A673 (cell line): Measurements from ENCODE around the gene PLD1. TPM values are rescaled to one million over a fixed set of nuclear protein-coding genes. Genes with fewer than 3 reads are reported as not detected.

Source experiments
- BruUV-seq: library from RNA; stranded (reverse); fragments of 400-500 nt; replicated peaks from 2 replicates; lab custom pipeline; 2021; lab: Mats Ljungman, UMichigan
- CTCF ChIA-PET: fragments of 300-600 bp; sonication (Branson Sonifier 250); formaldehyde crosslinking; loops from one replicate; lab custom pipeline; 2022; ENCODE audit warnings: antibody characterized with exemption; lab: Charles Lee
- POLR2A ChIA-PET: fragments of 300-600 bp; sonication (Branson Sonifier 250); formaldehyde crosslinking; loops from one replicate; lab custom pipeline; 2022; ENCODE audit warnings: antibody characterized with exemption; ENCODE audit not compliant: low non-redundant PET; lab: Charles Lee
- DNase-seq: peaks from one replicate; pipeline ENCODE4 v3.0.0-alpha.2; 2015; ENCODE audit warnings: low spot score
- H3K27ac ChIP-seq: fragments of 200-600 bp; sonication (generic); 2 replicates; pipeline ENCODE4 v1.5.1; 2016; ENCODE audit warnings: mixed run types, low read depth, mild to moderate bottlenecking, mixed read lengths, antibody characterized with exemption, low read length; ENCODE audit not compliant: poor library complexity, severe bottlenecking
- H3K27me3 ChIP-seq: fragments of 200-600 bp; sonication (generic); replicated peaks from 2 replicates; pipeline ENCODE4 v1.6.1; 2017; ENCODE audit warnings: mixed run types, low read depth, mild to moderate bottlenecking, mixed read lengths, antibody characterized with exemption, low read length; ENCODE audit not compliant: insufficient read depth, poor library complexity
- H3K36me3 ChIP-seq: fragments of 200-600 bp; sonication (generic); 2 replicates; pipeline ENCODE4 v1.6.1; 2016; ENCODE audit warnings: mixed run types, mild to moderate bottlenecking, mixed read lengths, antibody characterized with exemption, low read length; ENCODE audit not compliant: insufficient read depth, poor library complexity, severe bottlenecking
- H3K4me1 ChIP-seq: fragments of 200-600 bp; sonication (generic); 2 replicates; pipeline ENCODE4 v1.6.1; 2017; ENCODE audit warnings: mixed run types, mild to moderate bottlenecking, mixed read lengths, antibody characterized with exemption, low read length; ENCODE audit not compliant: insufficient read depth, poor library complexity, severe bottlenecking
- H3K4me3 ChIP-seq: fragments of 200-600 bp; sonication (generic); 2 replicates; pipeline ENCODE4 v1.5.1; 2016; ENCODE audit warnings: low read depth, mixed run types, mild to moderate bottlenecking, mixed read lengths, low read length; ENCODE audit not compliant: poor library complexity, severe bottlenecking
- H3K9me3 ChIP-seq: fragments of 200-600 bp; sonication (generic); 2 replicates; pipeline ENCODE4 v1.6.1; 2016; ENCODE audit warnings: mixed run types, low read depth, mild to moderate bottlenecking, mixed read lengths, antibody characterized with exemption, low read length; ENCODE audit not compliant: poor library complexity, severe bottlenecking
- CTCF ChIP-seq: fragments of 300-800, 200-600 bp; sonication (generic); conservative IDR thresholded peaks from 2 replicates; pipeline ENCODE4 v1.5.1; 2017; ENCODE audit warnings: low read depth, mild to moderate bottlenecking, antibody characterized with exemption, low read length, moderate library complexity, mixed read lengths
- EZH2 ChIP-seq: fragments of 200-600 bp; sonication (generic); IDR thresholded peaks from 2 replicates; pipeline ENCODE4 v1.6.1; 2017; ENCODE audit warnings: borderline replicate concordance, low read depth, mild to moderate bottlenecking, mixed read lengths, antibody characterized with exemption, low read length; ENCODE audit not compliant: poor library complexity, severe bottlenecking
- intact Hi-C: fragments of 100-400 bp; cut with micrococcal nuclease; formaldehyde crosslinking; loops from one replicate; pipeline ENCODE4 v1.10.0; 2022; ENCODE audit not compliant: unreplicated experiment
- total RNA-seq: library from RNA; stranded (reverse); gene quantifications from 2 replicates; pipeline ENCODE4 v1.2.3, GENCODE V29; 2021

Gene PLD1
- total RNA-seq, 1 experiment from 2014 or later: 3.2 TPM

- intact Hi-C loops: loop anchor here (1.0 to 5.0 kb wide), 4 partner anchors 184 to 868 kb away; no protein-coding TSS in a partner anchor
- no peaks in the 10 kb centered on the region for H3K9me3 ChIP-seq
- DNase-seq: peak; percentile 81
- ChIA-PET CTCF (no interaction called here), POLR2A (interaction anchor here (0.6 kb wide), 1 partner anchor 961 kb away, joined by 10 read pairs; no protein-coding TSS in a partner anchor)
- H3K27ac ChIP-seq: no peak overlapping the region
- peaks cover 22% of the 10 kb centered on the region for H3K4me1 ChIP-seq
- TF ChIP-seq EZH2 (no peak), CTCF (peak; percentile 79)
- H3K36me3 ChIP-seq: no peaks in the 10 kb centered on the region
- no TSS peak for BruUV-seq
- no peak overlapping the region for H3K4me3 ChIP-seq
- no peaks in the 10 kb centered on the region for H3K27me3 ChIP-seq
These were observed 19.7 kb upstream of the PLD1 start for GRCh38 chr3:171829841-171830517.

- ChIA-PET POLR2A (no interaction called here), CTCF (interaction anchor here (0.6 kb wide), 1 partner anchor 207 kb away, joined by 3 read pairs; no protein-coding TSS in a partner anchor)
- Histone ChIP-seq H3K9me3 (no peaks in the 10 kb centered on the region), H3K27ac (no peak overlapping the region), H3K36me3 (no peaks in the 10 kb centered on the region), H3K4me3 (no peak overlapping the region), H3K4me1 (peaks cover 22% of the 10 kb centered on the region), H3K27me3 (no peaks in the 10 kb centered on the region)
- intact Hi-C loops: no loop called here
- BruUV-seq: no TSS peak
- TF ChIP-seq CTCF (no peak), EZH2 (no peak)
- no peak for DNase-seq
These were observed 18.9 kb upstream of the PLD1 start for GRCh38 chr3:171828902-171829770.

GRCh38 chr3:171827836-171828458 lies 17.7 kb upstream of the PLD1 start:
- CTCF ChIA-PET: interaction anchor here (0.5 kb wide), 1 partner anchor 648 kb away, joined by 4 read pairs; no protein-coding TSS in a partner anchor
- Histone ChIP-seq H3K27me3 (no peaks in the 10 kb centered on the region), H3K36me3 (no peaks in the 10 kb centered on the region), H3K9me3 (no peaks in the 10 kb centered on the region), H3K4me3 (no peak overlapping the region), H3K4me1 (peaks cover 22% of the 10 kb centered on the region), H3K27ac (no peak overlapping the region)
- POLR2A ChIA-PET: no interaction called here
- no TSS peak for BruUV-seq
- DNase-seq: no peak
- no peak for TF ChIP-seq CTCF
- TF ChIP-seq EZH2: no peak
- intact Hi-C loops: no loop called here
